PC-3 (cell line): ENCODE measurements around the gene RPS17. TPM values are rescaled to one million over a fixed set of nuclear protein-coding genes. Genes with fewer than 3 reads are reported as not detected.

Experiments
- ATAC-seq: fragments of 200-7000 bp; cut with Tn5 transposase; 2 replicates; pipeline ENCODE4 v1.9.1; 2020; ENCODE audit warnings: mild to moderate bottlenecking, moderate library complexity
- BruUV-seq: library from RNA; stranded (reverse); fragments of 400-500 nt; replicated peaks from 2 replicates; lab custom pipeline; 2021; lab: Mats Ljungman, UMichigan
- CTCF ChIA-PET: fragments of 300-600 bp; sonication (Branson Sonifier 250); formaldehyde crosslinking; loops from one replicate; lab custom pipeline; 2022; ENCODE audit warnings: antibody characterized with exemption; lab: Charles Lee
- POLR2A ChIA-PET: fragments of 300-600 bp; sonication (Branson Sonifier 250); formaldehyde crosslinking; loops from one replicate; lab custom pipeline; 2022; ENCODE audit warnings: antibody characterized with exemption; ENCODE audit not compliant: unreplicated experiment; lab: Charles Lee
- DNase-seq: peaks from one replicate; pipeline ENCODE4 v3.0.0-alpha.2; 2015
- H2AFZ ChIP-seq: fragments of 300-600 bp; sonication (generic); 2 replicates; pipeline ENCODE4 v1.6.0; 2016; ENCODE audit warnings: antibody characterized with exemption, low read length
- H3F3A ChIP-seq: fragments of 300-600 bp; sonication (generic); one replicate; pipeline ENCODE4 v1.6.0; 2017; ENCODE audit warnings: antibody characterized with exemption, low read length, control low read depth, mild to moderate bottlenecking; ENCODE audit not compliant: unreplicated experiment
- H3K27ac ChIP-seq: fragments of 300-600 bp; sonication (generic); 2 replicates; pipeline ENCODE4 v1.5.1; 2016; ENCODE audit warnings: mild to moderate bottlenecking, low read length
- H3K27me3 ChIP-seq: fragments of 300-600 bp; sonication (generic); 2 replicates; pipeline ENCODE4 v1.6.1; 2016; ENCODE audit warnings: low read length, mixed read lengths
- H3K36me3 ChIP-seq: fragments of 300-600 bp; sonication (generic); 2 replicates; pipeline ENCODE4 v1.6.1; 2016; ENCODE audit warnings: low read depth, mixed run types, low read length, mixed read lengths
- H3K4me1 ChIP-seq: fragments of 300-600 bp; sonication (generic); 2 replicates; pipeline ENCODE4 v1.5.1; 2016; ENCODE audit warnings: low read length; ENCODE audit not compliant: insufficient read depth
- H3K4me2 ChIP-seq: fragments of 300-600 bp; sonication (generic); 2 replicates; pipeline ENCODE4 v1.6.0; 2016; ENCODE audit warnings: low read length
- H3K4me3 ChIP-seq: fragments of 300-600 bp; sonication (generic); 2 replicates; pipeline ENCODE4 v1.5.1; 2016; ENCODE audit warnings: mild to moderate bottlenecking, low read length, mixed read lengths
- H3K79me2 ChIP-seq: fragments of 300-600 bp; sonication (generic); 2 replicates; pipeline ENCODE4 v1.6.1; 2017; ENCODE audit warnings: low read length, mixed read lengths
- H3K9ac ChIP-seq: fragments of 300-600 bp; sonication (generic); 2 replicates; pipeline ENCODE4 v1.6.0; 2016; ENCODE audit warnings: mild to moderate bottlenecking, low read length
- H3K9me2 ChIP-seq: fragments of 300-600 bp; sonication (generic); replicated peaks from 2 replicates; pipeline ENCODE4 v1.6.1; 2016; ENCODE audit warnings: mixed run types, low read length, mixed read lengths
- H3K9me3 ChIP-seq: fragments of 300-600 bp; sonication (generic); 2 replicates; pipeline ENCODE4 v1.6.1; 2016; ENCODE audit warnings: low read length, mixed read lengths
- H4K20me1 ChIP-seq: fragments of 300-600 bp; sonication (generic); 2 replicates; pipeline ENCODE4 v1.6.1; 2016; ENCODE audit warnings: low read length, mixed read lengths
- CTCF ChIP-seq: fragments of 300-600 bp; sonication (generic); conservative IDR thresholded peaks from 2 replicates; pipeline ENCODE4 v1.5.1; 2017; ENCODE audit warnings: antibody characterized with exemption, low read depth, mild to moderate bottlenecking, low read length
- EZH2 ChIP-seq: fragments of 300-600 bp; sonication (generic); IDR thresholded peaks from one replicate; pipeline ENCODE4 v1.6.1; 2017; ENCODE audit warnings: antibody characterized with exemption, mild to moderate bottlenecking, low read length; ENCODE audit not compliant: unreplicated experiment
- EZH2phosphoT487 ChIP-seq: fragments of 300-600 bp; sonication (generic); IDR thresholded peaks from 2 replicates; pipeline ENCODE4 v1.6.1; 2018; ENCODE audit warnings: mild to moderate bottlenecking, antibody characterized with exemption, low read length, borderline replicate concordance
- intact Hi-C: fragments of 100-400 bp; cut with micrococcal nuclease; formaldehyde crosslinking; loops from 2 replicates; pipeline ENCODE4 v1.9.0; 2023
- total RNA-seq: library from RNA; depleted of rRNA; stranded (reverse); fragments of >200 nt; gene quantifications from 2 replicates; pipeline ENCODE4 v1.2.3, GENCODE V29; 2014

The RPS17 gene
- total RNA-seq, 1 experiment from 2014 or later, result 3,194 TPM

GRCh38 chr15:82585072-82585471, 44.8 kb upstream of the RPS17 start:
- Histone ChIP-seq H3K4me1 (no peaks in the 10 kb centered on the region), H3K4me3 (no peak overlapping the region), H4K20me1 (no peaks in the 10 kb centered on the region), H3F3A (no peaks in the 10 kb centered on the region), H3K79me2 (no peaks in the 10 kb centered on the region), H3K9me3 (no peaks in the 10 kb centered on the region), H3K27me3 (peaks cover 47% of the 10 kb centered on the region), H3K27ac (no peak overlapping the region), H3K36me3 (no peaks in the 10 kb centered on the region), H3K9ac (no peak overlapping the region), H2AFZ (no peak overlapping the region), H3K4me2 (no peak overlapping the region), H3K9me2 (no peaks in the 10 kb centered on the region)
- intact Hi-C loops, result no loop called here
- BruUV-seq, result no TSS peak
- CTCF ChIA-PET, result no interaction called here
- ATAC-seq (no peak), DNase-seq (no peak)
- no peak for TF ChIP-seq EZH2
- TF ChIP-seq CTCF, result no peak
- no peak for TF ChIP-seq EZH2phosphoT487
- POLR2A ChIA-PET, result no interaction called here

- TF ChIP-seq CTCF (no peak), EZH2 (no peak), EZH2phosphoT487 (no peak)
- DNase-seq (no peak), ATAC-seq (no peak)
- Histone ChIP-seq H3K9me3 (no peaks in the 10 kb centered on the region), H3K9ac (no peak overlapping the region), H3K36me3 (no peaks in the 10 kb centered on the region), H3K79me2 (no peaks in the 10 kb centered on the region), H3K4me1 (no peaks in the 10 kb centered on the region), H4K20me1 (no peaks in the 10 kb centered on the region), H3K27ac (no peak overlapping the region), H3K4me3 (no peak overlapping the region), H3F3A (no peaks in the 10 kb centered on the region), H3K9me2 (no peaks in the 10 kb centered on the region), H3K4me2 (no peak overlapping the region), H3K27me3 (peaks cover 27% of the 10 kb centered on the region), H2AFZ (no peak overlapping the region)
- ChIA-PET POLR2A (no interaction called here), CTCF (no interaction called here)
- BruUV-seq, result no TSS peak
- intact Hi-C loops, result no loop called here
These were observed 40.5 kb upstream of the RPS17 start for GRCh38 chr15:82580713-82581112.

DNA sequence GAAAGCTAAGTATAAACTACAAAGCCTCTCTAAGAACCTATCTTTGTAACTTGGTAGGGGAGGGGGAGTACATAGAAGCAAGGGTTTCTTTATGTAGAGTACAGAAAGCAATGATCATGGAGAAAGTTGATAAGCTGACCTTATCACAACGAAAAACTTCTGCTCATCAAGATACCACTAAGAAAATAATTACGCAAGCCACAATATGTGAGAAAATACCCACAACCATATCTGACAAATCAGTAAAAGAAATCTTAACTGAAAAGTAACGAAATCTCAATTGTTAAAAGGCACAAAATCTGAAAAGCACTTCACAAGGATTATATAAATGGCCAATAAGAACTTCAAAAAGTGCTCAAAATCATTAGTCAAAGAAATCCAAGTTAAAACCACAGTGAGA, 35.1 kb upstream of the RPS17 start:
- H3K27ac ChIP-seq, result no peak overlapping the region
- ChIA-PET POLR2A (no interaction called here), CTCF (no interaction called here)
- H2AFZ ChIP-seq, result no peak overlapping the region
- no peak overlapping the region for H3K4me3 ChIP-seq
- no TSS peak for BruUV-seq
- H3K9ac ChIP-seq, result no peak overlapping the region
- TF ChIP-seq EZH2 (no peak), CTCF (no peak), EZH2phosphoT487 (no peak)
- no peaks in the 10 kb centered on the region for H3K36me3 ChIP-seq
- H3K9me3 ChIP-seq, result no peaks in the 10 kb centered on the region
- H3K27me3 ChIP-seq, result 0 out of 2 replicates have a peak, but pooled peaks cover 13% of the 10 kb centered on the region
- H3K4me2 ChIP-seq, result no peak overlapping the region
- H3F3A ChIP-seq, result no peaks in the 10 kb centered on the region
- DNase-seq, result no peak
- H3K4me1 ChIP-seq, result peaks cover 18% of the 10 kb centered on the region
- H4K20me1 ChIP-seq, result no peaks in the 10 kb centered on the region
- intact Hi-C loops, result no loop called here
- no peak for ATAC-seq
- no peaks in the 10 kb centered on the region for H3K79me2 ChIP-seq
- no peaks in the 10 kb centered on the region for H3K9me2 ChIP-seq
